8988T (cell line): ENCODE data around the gene ZNF682.
"Not testable (repeated sequence)": the region's sequence is repeated elsewhere in the genome, so short reads cannot be mapped to it uniquely, and the experiment has no call there.

Source experiments
- DNase-seq: peaks from one replicate; pipeline ENCODE4 v3.0.0; 2011

The ZNF682 gene

GRCh38 chr19:19966862-19967261, 72.4 kb downstream of the ZNF682 start:
- DNase-seq: no peak

- DNase-seq: not testable (repeated sequence)
Measured at GRCh38 chr19:19966126-19966525, 73.2 kb downstream of the ZNF682 start.

- no peak for DNase-seq
Measured at GRCh38 chr19:19964416-19964815, 74.9 kb downstream of the ZNF682 start.

GRCh38 chr19:19959151-19959799, 80.0 kb downstream of the ZNF682 start:
- DNase-seq: not testable (repeated sequence)

- not testable (repeated sequence) for DNase-seq
Measured at GRCh38 chr19:19957766-19958165, 81.5 kb downstream of the ZNF682 start.

GRCh38 chr19:19956434-19957075, 82.8 kb downstream of the ZNF682 start:
- no peak for DNase-seq

- DNase-seq: no peak
Measured at GRCh38 chr19:19955208-19955607, 84.1 kb downstream of the ZNF682 start.
